ENCODE measurements around the gene ATG4B.

DNA sequence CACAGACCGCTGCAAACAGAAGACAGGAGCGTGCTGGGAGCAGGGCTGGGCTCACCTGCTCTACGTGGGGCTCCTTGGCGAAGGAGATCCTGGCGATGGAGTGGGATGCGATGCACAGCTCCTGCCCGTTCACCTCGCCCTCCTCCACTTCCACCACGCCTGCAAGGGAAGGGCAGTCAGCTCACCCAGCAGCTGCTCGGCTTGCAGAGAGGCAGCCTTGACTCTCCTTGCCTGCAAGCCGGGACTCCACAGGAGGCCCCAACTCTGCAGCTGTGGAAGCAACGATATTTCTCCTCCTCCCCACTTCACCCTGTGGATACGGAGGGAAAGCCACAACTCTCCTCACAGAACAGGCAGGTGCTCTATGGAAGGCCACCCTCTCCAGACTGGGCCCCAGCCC is 35.7 kb upstream of the ATG4B start:
- TF ChIP-seq, protein P1, sequence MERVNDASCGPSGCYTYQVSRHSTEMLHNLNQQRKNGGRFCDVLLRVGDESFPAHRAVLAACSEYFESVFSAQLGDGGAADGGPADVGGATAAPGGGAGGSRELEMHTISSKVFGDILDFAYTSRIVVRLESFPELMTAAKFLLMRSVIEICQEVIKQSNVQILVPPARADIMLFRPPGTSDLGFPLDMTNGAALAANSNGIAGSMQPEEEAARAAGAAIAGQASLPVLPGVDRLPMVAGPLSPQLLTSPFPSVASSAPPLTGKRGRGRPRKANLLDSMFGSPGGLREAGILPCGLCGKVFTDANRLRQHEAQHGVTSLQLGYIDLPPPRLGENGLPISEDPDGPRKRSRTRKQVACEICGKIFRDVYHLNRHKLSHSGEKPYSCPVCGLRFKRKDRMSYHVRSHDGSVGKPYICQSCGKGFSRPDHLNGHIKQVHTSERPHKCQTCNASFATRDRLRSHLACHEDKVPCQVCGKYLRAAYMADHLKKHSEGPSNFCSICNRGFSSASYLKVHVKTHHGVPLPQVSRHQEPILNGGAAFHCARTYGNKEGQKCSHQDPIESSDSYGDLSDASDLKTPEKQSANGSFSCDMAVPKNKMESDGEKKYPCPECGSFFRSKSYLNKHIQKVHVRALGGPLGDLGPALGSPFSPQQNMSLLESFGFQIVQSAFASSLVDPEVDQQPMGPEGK (CRISPR knock-in tag; IDR thresholded peaks at IDR 0.05; ENCODE audit: borderline replicate concordance) = no peak
- TF ChIP-seq ZNF70 (CRISPR knock-in tag; IDR thresholded peaks at IDR 0.05) (no peak), ZFP30 (CRISPR knock-in tag; IDR thresholded peaks at IDR 0.05) (no peak), CSDC2 (CRISPR knock-in tag; IDR thresholded peaks at IDR 0.05) (no peak), ARNTL (CRISPR knock-in tag; IDR thresholded peaks at IDR 0.05; ENCODE audit: borderline replicate concordance, low read depth) (no peak)
- TF ChIP-seq, protein P2, sequence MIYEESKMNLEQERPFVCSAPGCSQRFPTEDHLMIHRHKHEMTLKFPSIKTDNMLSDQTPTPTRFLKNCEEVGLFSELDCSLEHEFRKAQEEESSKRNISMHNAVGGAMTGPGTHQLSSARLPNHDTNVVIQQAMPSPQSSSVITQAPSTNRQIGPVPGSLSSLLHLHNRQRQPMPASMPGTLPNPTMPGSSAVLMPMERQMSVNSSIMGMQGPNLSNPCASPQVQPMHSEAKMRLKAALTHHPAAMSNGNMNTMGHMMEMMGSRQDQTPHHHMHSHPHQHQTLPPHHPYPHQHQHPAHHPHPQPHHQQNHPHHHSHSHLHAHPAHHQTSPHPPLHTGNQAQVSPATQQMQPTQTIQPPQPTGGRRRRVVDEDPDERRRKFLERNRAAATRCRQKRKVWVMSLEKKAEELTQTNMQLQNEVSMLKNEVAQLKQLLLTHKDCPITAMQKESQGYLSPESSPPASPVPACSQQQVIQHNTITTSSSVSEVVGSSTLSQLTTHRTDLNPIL (CRISPR knock-in tag; IDR thresholded peaks at IDR 0.05; ENCODE audit: low read depth) = no peak

Data from SK-N-SH treated with all-trans-retinoic acid at 6 μM for 48 hours (cell line).